Tibial artery (tissue), 4 donors: Measurements from ENCODE around the gene AGBL1.

Source experiments
- DNase-seq, 2 donors: peaks; one replicate each; pipeline ENCODE4 v3.0.0-alpha.2; 2019
- H3K27ac ChIP-seq, 2 donors: fragments of 200-600 bp; sonication (generic) in 1 of 2; 1 replicate in 1 of 2; 2 replicates in 1 of 2; pipeline ENCODE4 v1.5.1; 2018 to 2019; ENCODE audit warnings: mild to moderate bottlenecking in 1 of 2
- H3K27me3 ChIP-seq, 2 donors: fragments of 200-600 bp; sonication (generic) in 1 of 2; one replicate each; pipeline versions ENCODE4 v1.5.1 to v1.6.0; 2016 to 2019
- H3K36me3 ChIP-seq, 3 donors: fragments of 200-600 bp; sonication (generic) in 2 of 3; one replicate each; pipeline ENCODE4 v1.5.1; 2016 to 2019; ENCODE audit warnings: mild to moderate bottlenecking in 2 of 3
- H3K4me1 ChIP-seq, 4 donors: fragments of 200-600 bp; sonication (generic) in 2 of 4; 1 replicate in 3 of 4; 2 replicates in 1 of 4; pipeline ENCODE4 v1.5.1; 2016 to 2019
- H3K4me3 ChIP-seq, 2 donors: fragments of 200-600 bp; sonication (generic) in 1 of 2; 1 replicate in 1 of 2; 2 replicates in 1 of 2; pipeline ENCODE4 v1.5.1; 2018 to 2019; ENCODE audit warnings: mild to moderate bottlenecking in 2 of 2
- H3K9me3 ChIP-seq, 3 donors: fragments of 200-600 bp; sonication (generic) in 1 of 3; one replicate each; pipeline ENCODE4 v1.5.1; 2016 to 2019
- CTCF ChIP-seq, 2 experiments: fragments of 200-600 bp in 1 of 2; fragments of 450-650 bp in 1 of 2; IDR thresholded peaks; one replicate each; pipeline ENCODE4 v1.5.1; 2017 to 2019; ENCODE audit warnings: antibody characterized with exemption in 2 of 2, mild to moderate bottlenecking in 1 of 2, moderate library complexity in 1 of 2
- intact Hi-C: fragments of 100-400 bp; cut with DNase I; formaldehyde crosslinking; loops from one replicate; pipeline ENCODE4 v1.15.0; 2023; ENCODE audit warnings: low total_unique reads

Gene AGBL1

DNA sequence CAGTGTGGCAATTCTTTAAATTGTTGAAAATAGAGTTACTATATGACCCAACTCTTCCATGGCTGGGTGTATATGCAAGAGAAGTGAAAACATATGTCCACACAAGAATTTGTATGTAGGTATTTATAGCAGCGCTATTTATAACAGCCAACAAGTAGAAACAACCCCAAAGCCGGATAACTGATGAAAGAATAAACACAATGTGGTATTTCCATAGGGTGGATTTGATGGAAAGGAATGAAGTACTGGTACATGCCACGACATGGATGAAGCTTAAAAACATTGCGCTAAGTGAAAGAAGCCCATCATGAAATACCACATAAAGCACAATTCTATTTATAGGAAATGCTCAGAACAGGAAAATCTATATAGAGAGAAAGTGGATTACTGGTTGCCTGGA, 554.5 kb downstream of the AGBL1 start:
- Histone ChIP-seq H3K4me1 (no peaks in the 10 kb centered on the region), H3K4me3 (no peak overlapping the region), H3K9me3 (no peaks in the 10 kb centered on the region), H3K27ac (no peak overlapping the region), H3K27me3 (no peaks in the 10 kb centered on the region), H3K36me3 (no peaks in the 10 kb centered on the region)
- no peak for TF ChIP-seq CTCF (IDR thresholded peaks at IDR 0.05)
- no peak for DNase-seq
- intact Hi-C loops, result no loop called here

DNA sequence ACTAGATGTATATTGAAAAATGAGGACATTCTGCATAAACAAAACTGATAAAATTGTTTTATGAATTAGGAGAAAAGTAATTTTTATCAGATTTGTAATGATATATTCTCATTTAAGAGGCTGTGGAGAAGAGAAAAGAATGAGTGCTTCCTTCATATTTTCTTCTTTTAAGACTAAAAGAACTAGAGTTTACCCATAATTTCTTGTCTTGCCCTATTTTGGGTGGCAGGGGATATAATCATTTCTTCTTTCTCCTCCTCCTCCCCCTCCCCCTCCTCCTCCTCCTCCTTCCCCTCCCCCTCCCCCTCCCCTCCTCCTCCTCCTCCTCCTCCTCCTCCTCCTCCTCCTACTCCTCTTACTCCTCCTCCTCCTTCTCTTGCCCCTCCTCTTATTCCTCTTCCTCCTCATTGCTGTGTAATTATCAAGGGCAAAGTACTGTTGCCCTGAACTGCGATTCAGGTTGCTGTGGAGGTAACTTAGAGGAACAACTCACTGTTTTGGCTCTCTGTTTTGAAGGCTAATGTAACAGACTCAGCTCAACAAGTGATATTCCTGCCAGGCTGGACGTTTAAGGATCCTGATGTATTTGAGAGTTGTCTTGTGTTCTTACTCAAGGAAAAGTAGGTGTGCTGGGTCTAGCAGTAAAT, 555.4 kb downstream of the AGBL1 start:
- TF ChIP-seq CTCF (IDR thresholded peaks at IDR 0.05), result no peak
- Histone ChIP-seq H3K27ac (no peak overlapping the region), H3K36me3 (no peaks in the 10 kb centered on the region), H3K27me3 (no peaks in the 10 kb centered on the region), H3K9me3 (no peaks in the 10 kb centered on the region), H3K4me1 (no peaks in the 10 kb centered on the region), H3K4me3 (no peak overlapping the region)
- no peak for DNase-seq
- intact Hi-C loops, result no loop called here

DNA sequence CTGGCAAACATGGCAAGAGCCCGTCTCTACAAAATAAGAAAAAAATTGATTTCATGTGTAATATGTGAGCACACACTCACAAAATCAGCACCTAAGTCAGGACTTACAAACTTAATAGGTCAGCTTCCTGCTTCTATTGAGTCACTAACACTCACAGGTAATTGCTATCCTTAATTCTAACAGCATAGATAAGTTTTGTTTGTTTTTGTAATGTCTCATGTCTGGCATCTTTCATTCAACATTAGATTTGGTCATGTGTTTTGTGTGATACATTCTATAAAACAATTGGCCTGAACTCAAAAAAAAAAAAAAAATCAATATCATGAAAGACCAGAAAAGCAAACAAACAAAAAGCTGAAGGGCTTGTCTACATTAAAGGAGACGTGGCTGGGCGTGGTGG, 564.7 kb downstream of the AGBL1 start:
- H3K27me3 ChIP-seq, result no peaks in the 10 kb centered on the region
- no peak overlapping the region for H3K27ac ChIP-seq
- intact Hi-C loops, result no loop called here
- H3K4me3 ChIP-seq, result no peak overlapping the region
- H3K4me1 ChIP-seq, result no peaks in the 10 kb centered on the region
- TF ChIP-seq CTCF (IDR thresholded peaks at IDR 0.05), result no peak
- H3K9me3 ChIP-seq, result no peaks in the 10 kb centered on the region
- no peaks in the 10 kb centered on the region for H3K36me3 ChIP-seq
- no peak for DNase-seq

- no peaks in the 10 kb centered on the region for H3K4me1 ChIP-seq
- DNase-seq, result no peak
- H3K27ac ChIP-seq, result no peak overlapping the region
- no peaks in the 10 kb centered on the region for H3K36me3 ChIP-seq
- no peak overlapping the region for H3K4me3 ChIP-seq
- H3K27me3 ChIP-seq, result no peaks in the 10 kb centered on the region
- intact Hi-C loops, result no loop called here
- H3K9me3 ChIP-seq, result no peaks in the 10 kb centered on the region
- TF ChIP-seq CTCF (IDR thresholded peaks at IDR 0.05), result no peak
Observed at GRCh38 chr15:86645925-86646500, 566.3 kb downstream of the AGBL1 start.

GRCh38 chr15:86647810-86648440, 568.3 kb downstream of the AGBL1 start:
- intact Hi-C loops, result no loop called here
- Histone ChIP-seq H3K27me3 (no peaks in the 10 kb centered on the region), H3K36me3 (no peaks in the 10 kb centered on the region), H3K9me3 (no peaks in the 10 kb centered on the region), H3K4me3 (no peak overlapping the region), H3K4me1 (no peaks in the 10 kb centered on the region), H3K27ac (no peak overlapping the region)
- DNase-seq, result no peak
- no peak for TF ChIP-seq CTCF (IDR thresholded peaks at IDR 0.05)
